Fibroblast of villous mesenchyme (primary cell): ENCODE measurements around the gene RNF183. TPM values are rescaled to one million over a fixed set of nuclear protein-coding genes. Genes with fewer than 3 reads are reported as not detected.

ENCODE experiments used
- DNase-seq: peaks from one replicate; pipeline ENCODE4 v3.0.0-alpha.2; 2010; ENCODE audit warnings: low read depth
- H3K4me3 ChIP-seq: 2 replicates; pipeline ENCODE4 v1.5.1; 2011; ENCODE audit warnings: low read depth, mild to moderate bottlenecking, low read length
- total RNA-seq: library from RNA; depleted of rRNA; stranded (reverse); fragments of >200 nt; gene quantifications from 2 replicates; pipeline ENCODE4 v1.2.3, GENCODE V29; 2012
- TF ChIP-seq, protein P1 (sequence below): IDR thresholded peaks from 2 replicates; pipeline ENCODE4 v1.5.1; 2012; ENCODE audit warnings: low read depth, mild to moderate bottlenecking, low read length; ENCODE audit not compliant: insufficient read depth

RNF183 gene, protein sequence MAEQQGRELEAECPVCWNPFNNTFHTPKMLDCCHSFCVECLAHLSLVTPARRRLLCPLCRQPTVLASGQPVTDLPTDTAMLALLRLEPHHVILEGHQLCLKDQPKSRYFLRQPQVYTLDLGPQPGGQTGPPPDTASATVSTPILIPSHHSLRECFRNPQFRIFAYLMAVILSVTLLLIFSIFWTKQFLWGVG
- total RNA-seq: not detected in 2 replicates

DNA sequence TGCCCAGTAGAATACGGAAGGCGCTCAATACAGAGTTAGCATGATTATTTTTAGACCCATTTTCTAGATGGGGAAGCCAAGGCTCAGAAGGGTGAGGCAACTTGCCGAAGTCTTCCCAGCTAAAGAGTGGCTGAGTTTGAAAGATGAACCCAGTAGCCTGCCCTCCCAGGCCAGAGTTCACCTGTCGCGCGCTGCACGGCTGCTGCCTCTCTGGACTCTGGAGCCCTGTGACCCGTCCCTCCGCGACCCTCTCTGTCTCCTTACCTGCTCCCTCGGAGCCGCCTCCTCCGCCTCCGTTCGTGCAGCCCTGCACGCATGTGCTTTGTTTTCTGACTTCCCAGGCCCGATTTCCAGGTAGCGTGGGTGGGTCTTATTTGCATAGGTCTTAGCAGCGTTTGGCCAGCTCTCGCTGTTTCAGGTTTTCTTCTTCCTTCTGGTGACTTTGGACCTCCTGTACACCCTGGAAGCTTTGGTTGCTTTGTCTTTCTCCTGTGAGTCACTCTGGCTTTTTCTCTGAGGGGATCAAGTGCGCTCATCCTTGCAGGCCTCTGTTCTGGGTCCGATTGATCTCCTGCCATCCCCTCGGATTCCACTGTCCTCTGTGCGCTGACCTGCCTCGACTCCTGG, at the start of gene RNF183:
Gene RNF183 (minus strand): TSS at position 585 of the 627 bp plus-strand sequence. CDS start 5,192 bp downstream, outside the sequence.
- TF ChIP-seq, protein P1, sequence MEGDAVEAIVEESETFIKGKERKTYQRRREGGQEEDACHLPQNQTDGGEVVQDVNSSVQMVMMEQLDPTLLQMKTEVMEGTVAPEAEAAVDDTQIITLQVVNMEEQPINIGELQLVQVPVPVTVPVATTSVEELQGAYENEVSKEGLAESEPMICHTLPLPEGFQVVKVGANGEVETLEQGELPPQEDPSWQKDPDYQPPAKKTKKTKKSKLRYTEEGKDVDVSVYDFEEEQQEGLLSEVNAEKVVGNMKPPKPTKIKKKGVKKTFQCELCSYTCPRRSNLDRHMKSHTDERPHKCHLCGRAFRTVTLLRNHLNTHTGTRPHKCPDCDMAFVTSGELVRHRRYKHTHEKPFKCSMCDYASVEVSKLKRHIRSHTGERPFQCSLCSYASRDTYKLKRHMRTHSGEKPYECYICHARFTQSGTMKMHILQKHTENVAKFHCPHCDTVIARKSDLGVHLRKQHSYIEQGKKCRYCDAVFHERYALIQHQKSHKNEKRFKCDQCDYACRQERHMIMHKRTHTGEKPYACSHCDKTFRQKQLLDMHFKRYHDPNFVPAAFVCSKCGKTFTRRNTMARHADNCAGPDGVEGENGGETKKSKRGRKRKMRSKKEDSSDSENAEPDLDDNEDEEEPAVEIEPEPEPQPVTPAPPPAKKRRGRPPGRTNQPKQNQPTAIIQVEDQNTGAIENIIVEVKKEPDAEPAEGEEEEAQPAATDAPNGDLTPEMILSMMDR: no peak
- H3K4me3 ChIP-seq: no peak within 1 kb of the TSS
- no peak for DNase-seq

DNA sequence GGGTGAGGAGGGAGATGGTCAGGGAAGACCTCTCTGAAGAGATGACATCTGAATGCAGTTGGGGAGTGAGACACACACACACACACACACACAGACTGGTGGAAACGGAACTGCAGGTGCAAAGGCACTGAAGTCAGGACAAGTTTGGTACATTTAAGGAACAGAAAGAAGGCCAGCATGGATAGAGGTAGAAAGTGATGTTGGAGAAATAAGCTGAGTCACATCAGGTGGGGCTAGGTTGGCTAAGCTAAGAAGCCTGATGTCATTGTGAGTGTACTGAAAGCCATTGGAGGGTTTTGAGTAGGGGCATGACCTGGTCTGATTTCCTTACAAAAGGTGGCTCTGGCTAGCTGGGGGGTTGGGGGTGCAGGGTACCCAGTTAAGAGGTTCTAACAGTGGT, 49.2 kb upstream of the RNF183 start:
- no peak overlapping the region for H3K4me3 ChIP-seq
- TF ChIP-seq, protein P1: no peak
- no peak for DNase-seq

DNA sequence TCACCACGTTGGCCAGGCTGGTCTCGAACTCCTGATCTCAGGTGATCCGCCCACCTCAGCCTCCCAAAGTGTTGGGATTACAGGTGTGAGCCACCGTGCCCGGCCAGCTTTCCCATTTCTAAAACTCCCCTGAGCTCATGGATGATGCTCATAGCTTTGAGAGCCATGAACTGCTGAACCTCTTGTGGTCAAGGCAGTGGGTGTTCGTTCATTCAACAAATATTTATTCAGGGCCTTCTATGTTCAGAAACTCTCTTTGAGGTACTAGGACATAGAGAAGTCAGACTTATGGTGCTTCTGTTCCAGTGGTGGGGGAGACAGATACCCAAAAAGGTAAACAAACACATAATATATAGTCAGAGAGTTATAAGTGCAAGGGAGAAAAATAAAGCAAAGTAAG, 48.8 kb upstream of the RNF183 start:
- TF ChIP-seq, protein P1: no peak
- H3K4me3 ChIP-seq: no peak overlapping the region
- DNase-seq: no peak

DNA sequence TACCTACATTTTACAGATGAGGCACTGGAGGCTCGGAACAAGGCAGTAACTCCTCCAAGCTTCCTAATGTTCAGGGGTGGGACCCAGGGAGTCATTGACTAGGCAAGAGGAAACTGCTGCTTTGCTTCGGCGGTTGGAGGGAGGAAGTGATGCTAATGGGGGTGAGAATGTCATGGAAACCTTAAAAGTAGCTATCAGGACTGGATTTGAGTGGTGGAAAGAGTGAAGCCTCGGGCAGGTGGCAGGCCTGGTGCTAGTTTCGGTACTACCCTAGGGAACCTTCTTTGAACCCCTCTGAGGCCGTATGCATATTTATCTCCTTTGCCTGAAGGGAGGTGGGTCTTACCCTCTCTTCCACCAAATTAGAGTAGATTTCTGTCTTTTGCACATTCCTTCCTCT, 47.8 kb upstream of the RNF183 start:
- TF ChIP-seq, protein P1: no peak
- DNase-seq: no peak

DNA sequence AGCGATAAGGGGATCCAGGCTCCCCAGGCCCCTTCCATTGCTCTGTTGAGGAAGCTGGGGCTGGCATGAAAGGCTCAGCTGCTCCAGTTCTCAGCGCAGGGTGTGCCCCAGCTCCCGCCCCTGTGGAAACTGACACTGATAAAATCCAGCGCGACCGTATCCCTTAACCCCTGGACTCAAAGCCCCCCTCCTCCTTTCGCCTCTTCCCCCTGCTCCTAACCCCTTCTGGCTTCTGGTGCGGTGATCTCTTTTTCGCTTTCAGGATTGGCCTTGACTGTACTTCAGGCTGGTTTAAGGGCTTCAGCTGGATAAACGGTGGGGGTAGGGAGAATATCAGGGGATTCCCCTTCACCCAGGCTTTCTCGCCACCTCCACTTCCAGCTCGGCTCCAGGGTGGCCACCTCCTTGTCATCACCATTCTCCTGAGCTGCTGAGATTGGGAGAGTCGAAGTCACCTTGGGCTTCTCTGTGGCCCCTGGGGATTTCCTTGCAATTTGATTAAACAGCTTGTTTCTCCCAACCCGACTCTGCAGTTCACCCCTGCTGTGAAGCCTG, 47.0 kb upstream of the RNF183 start:
- no peak overlapping the region for H3K4me3 ChIP-seq
- TF ChIP-seq, protein P1: no peak

More for the DNA sequence above, 47.8 kb upstream of the RNF183 start:
- H3K4me3 ChIP-seq: no peak overlapping the region

DNA sequence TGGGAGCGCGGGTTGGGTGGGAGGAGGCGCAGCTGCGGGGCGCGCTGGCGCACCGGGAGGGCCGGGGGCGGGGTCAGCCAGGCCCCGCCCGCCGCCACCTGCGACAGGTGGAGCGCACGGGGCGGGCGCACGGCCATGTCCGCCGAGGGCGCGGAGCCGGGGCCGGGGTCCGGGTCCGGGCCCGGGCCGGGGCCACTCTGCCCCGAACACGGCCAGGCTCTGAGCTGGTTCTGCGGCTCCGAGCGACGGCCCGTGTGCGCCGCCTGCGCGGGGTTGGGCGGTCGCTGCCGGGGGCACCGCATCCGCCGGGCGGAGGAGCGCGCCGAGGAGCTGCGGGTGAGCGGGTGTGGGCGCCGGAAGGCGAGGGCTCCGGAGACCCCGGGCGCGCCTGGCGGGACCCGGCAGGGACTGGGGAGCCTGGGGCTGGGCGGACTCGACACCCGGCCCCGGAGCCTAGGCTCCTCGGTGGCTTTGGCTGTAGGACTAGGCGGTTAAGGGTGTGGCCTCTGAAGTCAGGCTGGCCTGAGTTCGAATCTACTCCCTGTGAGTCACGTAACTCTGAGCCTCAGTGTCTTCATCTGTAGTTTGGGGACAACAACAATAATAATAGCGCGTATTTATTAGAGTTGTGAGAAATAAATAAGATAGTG, 46.4 kb upstream of the RNF183 start, which contains the start of gene BSPRY:
Gene BSPRY (plus strand): TSS at position 97 of the 650 bp plus-strand sequence. CDS start 39 bp downstream, at position 136.
- no peak for DNase-seq
- peak within 1 kb of the TSS; percentile 2 for H3K4me3 ChIP-seq
- TF ChIP-seq, protein P1: no peak

More for the DNA sequence above, 47.0 kb upstream of the RNF183 start:
- no peak for DNase-seq
